Measurements from ENCODE around the gene TMEM106C. TPM values are rescaled to one million over a fixed set of nuclear protein-coding genes. Genes with fewer than 3 reads are reported as not detected.

The TMEM106C gene
- polyA plus RNA-seq, 3 donors, result 8.7 to 9.7 (median 9.0) TPM

GRCh38 chr12:48008950-48009349, 45.6 kb downstream of the TMEM106C start:
- Histone ChIP-seq H3K4me2 (replicated peaks; ENCODE audit: extremely low read depth, low read length, poor library complexity, severe bottlenecking) (no peak overlapping the region), H3K4me3 (replicated peaks in 1 of 3; ENCODE audit: low read depth in 2 of 3, low read length in 3 of 3) (no peak overlapping the region), H2AFZ (ENCODE audit: insufficient read depth, low read depth, low read length, poor library complexity, severe bottlenecking) (no peak overlapping the region), H4K20me1 (ENCODE audit: insufficient read depth, low read length) (no peaks in the 10 kb centered on the region), H3K27ac (ENCODE audit: low read depth in 1 of 2, low read length in 2 of 2) (no peak overlapping the region), H3K9me3 (replicated peaks in 1 of 2; ENCODE audit: control insufficient read depth in 1 of 2, insufficient read depth in 1 of 2, low read length in 2 of 2) (peaks cover 0 to 11% of the 10 kb centered on the region in 2 donors), H3K79me2 (ENCODE audit: insufficient read depth, low read length) (no peaks in the 10 kb centered on the region), H3K27me3 (ENCODE audit: control insufficient read depth in 2 of 2, insufficient read depth in 2 of 2, low read length in 2 of 2) (peaks cover 40 to 56% of the 10 kb centered on the region in 2 donors), H3K36me3 (replicated peaks in 1 of 2; ENCODE audit: control insufficient read depth in 1 of 2, insufficient read depth in 2 of 2, low read length in 2 of 2) (no peaks in the 10 kb centered on the region), H3K4me1 (ENCODE audit: control insufficient read depth in 1 of 2, insufficient read depth in 2 of 2, low read length in 2 of 2) (peaks cover 6 to 8% of the 10 kb centered on the region in 2 donors), H3K9ac (ENCODE audit: insufficient read depth, low read length, poor library complexity, severe bottlenecking) (no peak overlapping the region)
- intact Hi-C loops (cut with micrococcal nuclease), result no loop called here
- TF ChIP-seq CTCF (IDR thresholded peaks at IDR 0.05), result no peak
- H3K27ac Mint-ChIP-seq, result no peak overlapping the region
- DNase-seq, result no peak
- H3K27me3 Mint-ChIP-seq (ENCODE audit: low read depth in 3 of 3), result peaks cover 47 to 67% (median 54%) of the 10 kb centered on the region in 3 donors
- peaks cover 4% of the 10 kb centered on the region for H3K4me1 Mint-ChIP-seq
- WGBS (ENCODE audit: insufficient coverage), result 71% methylated on average over 1 of the region's 4 CpGs
- H3K9me3 Mint-ChIP-seq, result peaks cover 0 to 3% (median 0%) of the 10 kb centered on the region in 7 donors
- no peak overlapping the region for H3K4me3 Mint-ChIP-seq
- no peaks in the 10 kb centered on the region for H3K36me3 Mint-ChIP-seq

- peaks cover 43 to 62% (median 49%) of the 10 kb centered on the region in 3 donors for H3K27me3 Mint-ChIP-seq (ENCODE audit: low read depth in 3 of 3)
These were observed 46.1 kb downstream of the TMEM106C start for GRCh38 chr12:48009471-48009870.

More at GRCh38 chr12:48009471-48009870, 46.1 kb downstream of the TMEM106C start:
- H2AFZ ChIP-seq (ENCODE audit: insufficient read depth, low read depth, low read length, poor library complexity, severe bottlenecking), result no peak overlapping the region
- DNase-seq, result no peak
- no peaks in the 10 kb centered on the region for H4K20me1 ChIP-seq (ENCODE audit: insufficient read depth, low read length)
- no peak overlapping the region for H3K4me3 Mint-ChIP-seq
- H3K79me2 ChIP-seq (ENCODE audit: insufficient read depth, low read length), result no peaks in the 10 kb centered on the region
- no peak overlapping the region for H3K27ac Mint-ChIP-seq
- peaks cover 39 to 50% of the 10 kb centered on the region in 2 donors for H3K27me3 ChIP-seq (ENCODE audit: control insufficient read depth in 2 of 2, insufficient read depth in 2 of 2, low read length in 2 of 2)
- intact Hi-C loops (cut with micrococcal nuclease), result no loop called here
- WGBS (ENCODE audit: insufficient coverage), result no CpG with 5 or more reads among the region's 1 CpG
- peaks cover 2% of the 10 kb centered on the region for H3K4me1 Mint-ChIP-seq
- H3K4me2 ChIP-seq (replicated peaks; ENCODE audit: extremely low read depth, low read length, poor library complexity, severe bottlenecking), result no peak overlapping the region
- peaks cover 0 to 8% of the 10 kb centered on the region in 2 donors for H3K9me3 ChIP-seq (replicated peaks in 1 of 2; ENCODE audit: control insufficient read depth in 1 of 2, insufficient read depth in 1 of 2, low read length in 2 of 2)
- H3K9ac ChIP-seq (ENCODE audit: insufficient read depth, low read length, poor library complexity, severe bottlenecking), result no peak overlapping the region
- no peaks in the 10 kb centered on the region for H3K36me3 ChIP-seq (replicated peaks in 1 of 2; ENCODE audit: control insufficient read depth in 1 of 2, insufficient read depth in 2 of 2, low read length in 2 of 2)
- no peak overlapping the region for H3K27ac ChIP-seq (ENCODE audit: low read depth in 1 of 2, low read length in 2 of 2)
- H3K4me3 ChIP-seq (replicated peaks in 1 of 3; ENCODE audit: low read depth in 2 of 3, low read length in 3 of 3), result no peak overlapping the region
- TF ChIP-seq CTCF (IDR thresholded peaks at IDR 0.05), result no peak
- H3K9me3 Mint-ChIP-seq, result peaks cover 0 to 3% (median 0%) of the 10 kb centered on the region in 7 donors
- H3K36me3 Mint-ChIP-seq, result no peaks in the 10 kb centered on the region
- peaks cover 3% of the 10 kb centered on the region in 2 donors for H3K4me1 ChIP-seq (ENCODE audit: control insufficient read depth in 1 of 2, insufficient read depth in 2 of 2, low read length in 2 of 2)
